ENCODE measurements around the gene CD46. TPM values are rescaled to one million over a fixed set of nuclear protein-coding genes. Genes with fewer than 3 reads are reported as not detected.

CD46 gene
- total and polyA plus RNA-seq, 2 donors (not counting 1 experiment from before 2014, with no cell fraction given): 38.6 to 173 TPM

DNA sequence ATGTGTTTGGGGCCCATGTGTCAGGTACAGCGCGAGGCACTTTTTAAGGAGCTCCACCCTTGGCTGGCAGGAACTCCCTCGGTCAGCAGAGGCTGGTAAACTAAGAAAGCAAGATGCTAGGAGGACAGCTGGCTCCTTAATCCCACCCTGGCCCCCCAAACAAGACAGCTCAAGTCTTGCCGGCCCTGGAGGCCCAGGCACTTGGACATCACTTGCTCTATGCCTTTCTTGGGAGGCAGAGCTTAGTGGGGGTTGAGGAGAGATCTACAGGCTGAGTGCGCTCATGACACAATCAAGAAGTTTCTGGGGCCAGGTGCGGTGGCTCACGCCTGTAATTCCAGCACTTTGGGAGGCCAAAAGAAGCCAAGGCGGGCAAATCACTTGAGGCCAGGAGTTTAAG, 80.9 kb downstream of the CD46 start:
- Histone ChIP-seq H3K4me3 (ENCODE audit: control extremely low read depth in 1 of 5, extremely low read depth in 1 of 5, insufficient read depth in 1 of 5, low read depth in 2 of 5, low read length in 4 of 5) (no peak overlapping the region), H3K79me2 (ENCODE audit: control insufficient read depth, insufficient read depth, low read length) (peaks cover 91% of the 10 kb centered on the region), H3K9ac (ENCODE audit: low read length) (no peak overlapping the region), H3K27ac (ENCODE audit: low read length in 2 of 2) (peak overlapping the region; percentile 57 to 75), H3K4me2 (replicated peaks; ENCODE audit: low read depth, low read length, poor library complexity, severe bottlenecking) (peak overlapping the region; percentile 55), H3K4me1 (ENCODE audit: control insufficient read depth in 2 of 2, insufficient read depth in 2 of 2, low read length in 2 of 2) (peaks cover 37 to 44% of the 10 kb centered on the region in 2 donors), H3K36me3 (replicated peaks in 1 of 2; ENCODE audit: control extremely low read depth in 1 of 2, control insufficient read depth in 1 of 2, extremely low read depth in 1 of 2, insufficient read depth in 2 of 2, low read length in 1 of 2) (peaks cover 1 to 6% of the 10 kb centered on the region in 2 experiments), H2AFZ (ENCODE audit: insufficient read depth, low read depth, low read length, poor library complexity, severe bottlenecking) (no peak overlapping the region), H3K9me3 (ENCODE audit: control extremely low read depth in 1 of 3, control insufficient read depth in 2 of 3, insufficient read depth in 1 of 3, low read length in 2 of 3) (no peaks in the 10 kb centered on the region), H3K27me3 (replicated peaks in 1 of 4; ENCODE audit: control extremely low read depth in 1 of 4, control insufficient read depth in 3 of 4, insufficient read depth in 4 of 4, low read length in 3 of 4) (no peaks in the 10 kb centered on the region), H4K20me1 (ENCODE audit: control insufficient read depth, insufficient read depth, low read length, poor library complexity, severe bottlenecking) (peaks cover 17% of the 10 kb centered on the region)
- DNase-seq (no peak), ATAC-seq (ENCODE audit: low read depth) (no peak)
- Mint-ChIP-seq H3K27me3 (no peaks in the 10 kb centered on the region), H3K4me1 (peaks cover 77% of the 10 kb centered on the region), H3K4me3 (no peak overlapping the region), H3K9me3 (ENCODE audit: insufficient read depth) (no peaks in the 10 kb centered on the region), H3K27ac (peak overlapping the region; percentile 93)
- intact Hi-C loops (cut with micrococcal nuclease): loop anchor here (2.0 kb wide), 1 partner anchor 16 kb away; no protein-coding TSS in a partner anchor
- TF ChIP-seq EZH2 (IDR thresholded peaks at IDR 0.05; ENCODE audit: borderline replicate concordance, insufficient read depth, low read depth, low read length, poor library complexity, severe bottlenecking): no peak
- TF ChIP-seq, protein P1, sequence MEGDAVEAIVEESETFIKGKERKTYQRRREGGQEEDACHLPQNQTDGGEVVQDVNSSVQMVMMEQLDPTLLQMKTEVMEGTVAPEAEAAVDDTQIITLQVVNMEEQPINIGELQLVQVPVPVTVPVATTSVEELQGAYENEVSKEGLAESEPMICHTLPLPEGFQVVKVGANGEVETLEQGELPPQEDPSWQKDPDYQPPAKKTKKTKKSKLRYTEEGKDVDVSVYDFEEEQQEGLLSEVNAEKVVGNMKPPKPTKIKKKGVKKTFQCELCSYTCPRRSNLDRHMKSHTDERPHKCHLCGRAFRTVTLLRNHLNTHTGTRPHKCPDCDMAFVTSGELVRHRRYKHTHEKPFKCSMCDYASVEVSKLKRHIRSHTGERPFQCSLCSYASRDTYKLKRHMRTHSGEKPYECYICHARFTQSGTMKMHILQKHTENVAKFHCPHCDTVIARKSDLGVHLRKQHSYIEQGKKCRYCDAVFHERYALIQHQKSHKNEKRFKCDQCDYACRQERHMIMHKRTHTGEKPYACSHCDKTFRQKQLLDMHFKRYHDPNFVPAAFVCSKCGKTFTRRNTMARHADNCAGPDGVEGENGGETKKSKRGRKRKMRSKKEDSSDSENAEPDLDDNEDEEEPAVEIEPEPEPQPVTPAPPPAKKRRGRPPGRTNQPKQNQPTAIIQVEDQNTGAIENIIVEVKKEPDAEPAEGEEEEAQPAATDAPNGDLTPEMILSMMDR (IDR thresholded peaks at IDR 0.05): no peak
- ChIA-PET CTCF (interaction anchor here (0.7 to 20.3 kb wide), 10 partner anchors 9 to 130 kb away, joined by 3 to 526 read pairs (median 4); no protein-coding TSS in a partner anchor), POLR2A (interaction anchor here (1.1 to 1.8 kb wide), 3 partner anchors 11 to 35 kb away, joined by 3 to 6 read pairs (median 4); no protein-coding TSS in a partner anchor)
- 100% methylated on average over 6 of the region's 8 CpGs for WGBS (ENCODE audit: insufficient coverage)

GRCh38 chr1:207833381-207833780, 81.5 kb downstream of the CD46 start:
- Histone ChIP-seq H3K79me2 (ENCODE audit: control insufficient read depth, insufficient read depth, low read length) (peaks cover 91% of the 10 kb centered on the region), H3K4me1 (ENCODE audit: control insufficient read depth in 2 of 2, insufficient read depth in 2 of 2, low read length in 2 of 2) (peaks cover 32 to 38% of the 10 kb centered on the region in 2 donors), H3K9me3 (ENCODE audit: control extremely low read depth in 1 of 3, control insufficient read depth in 2 of 3, insufficient read depth in 1 of 3, low read length in 2 of 3) (no peaks in the 10 kb centered on the region), H4K20me1 (ENCODE audit: control insufficient read depth, insufficient read depth, low read length, poor library complexity, severe bottlenecking) (peaks cover 18% of the 10 kb centered on the region), H2AFZ (ENCODE audit: insufficient read depth, low read depth, low read length, poor library complexity, severe bottlenecking) (no peak overlapping the region), H3K9ac (ENCODE audit: low read length) (no peak overlapping the region), H3K36me3 (replicated peaks in 1 of 2; ENCODE audit: control extremely low read depth in 1 of 2, control insufficient read depth in 1 of 2, extremely low read depth in 1 of 2, insufficient read depth in 2 of 2, low read length in 1 of 2) (peaks cover 1 to 6% of the 10 kb centered on the region in 2 experiments), H3K4me2 (replicated peaks; ENCODE audit: low read depth, low read length, poor library complexity, severe bottlenecking) (no peak overlapping the region), H3K27me3 (replicated peaks in 1 of 4; ENCODE audit: control extremely low read depth in 1 of 4, control insufficient read depth in 3 of 4, insufficient read depth in 4 of 4, low read length in 3 of 4) (no peaks in the 10 kb centered on the region), H3K27ac (ENCODE audit: low read length in 2 of 2) (peak overlapping the region in 1 of 2 donors; percentile 75), H3K4me3 (ENCODE audit: control extremely low read depth in 1 of 5, extremely low read depth in 1 of 5, insufficient read depth in 1 of 5, low read depth in 2 of 5, low read length in 4 of 5) (no peak overlapping the region)
- ATAC-seq (ENCODE audit: low read depth): no peak
- ChIA-PET CTCF (interaction anchor here (0.7 to 20.3 kb wide), 8 partner anchors 9 to 130 kb away, joined by 3 to 526 read pairs (median 6); no protein-coding TSS in a partner anchor), POLR2A (interaction anchor here (1.1 to 1.8 kb wide), 2 partner anchors 11 to 16 kb away, joined by 3 to 6 read pairs; no protein-coding TSS in a partner anchor)
- Mint-ChIP-seq H3K4me3 (no peak overlapping the region), H3K9me3 (ENCODE audit: insufficient read depth) (no peaks in the 10 kb centered on the region), H3K4me1 (peaks cover 76% of the 10 kb centered on the region), H3K27ac (peak overlapping the region; percentile 93), H3K27me3 (no peaks in the 10 kb centered on the region)
- TF ChIP-seq EZH2 (IDR thresholded peaks at IDR 0.05; ENCODE audit: borderline replicate concordance, insufficient read depth, low read depth, low read length, poor library complexity, severe bottlenecking): no peak
- TF ChIP-seq, protein P1 (IDR thresholded peaks at IDR 0.05): no peak
- intact Hi-C loops (cut with micrococcal nuclease): loop anchor here (2.0 kb wide), 1 partner anchor 15 kb away; no protein-coding TSS in a partner anchor
- WGBS (ENCODE audit: insufficient coverage): 51% methylated on average over 3 of the region's 6 CpGs
- DNase-seq: no peak
